NCI-H345 treated with DMSO at 0.1 percent for 48 hours (cell line): ENCODE results near the gene NLRP6.

ENCODE experiments used
- DNase-seq: peaks from one replicate; lab custom pipeline; 2025; ENCODE audit not compliant: unreplicated experiment; lab: John Stamatoyannopoulos, UW

The NLRP6 gene

DNA sequence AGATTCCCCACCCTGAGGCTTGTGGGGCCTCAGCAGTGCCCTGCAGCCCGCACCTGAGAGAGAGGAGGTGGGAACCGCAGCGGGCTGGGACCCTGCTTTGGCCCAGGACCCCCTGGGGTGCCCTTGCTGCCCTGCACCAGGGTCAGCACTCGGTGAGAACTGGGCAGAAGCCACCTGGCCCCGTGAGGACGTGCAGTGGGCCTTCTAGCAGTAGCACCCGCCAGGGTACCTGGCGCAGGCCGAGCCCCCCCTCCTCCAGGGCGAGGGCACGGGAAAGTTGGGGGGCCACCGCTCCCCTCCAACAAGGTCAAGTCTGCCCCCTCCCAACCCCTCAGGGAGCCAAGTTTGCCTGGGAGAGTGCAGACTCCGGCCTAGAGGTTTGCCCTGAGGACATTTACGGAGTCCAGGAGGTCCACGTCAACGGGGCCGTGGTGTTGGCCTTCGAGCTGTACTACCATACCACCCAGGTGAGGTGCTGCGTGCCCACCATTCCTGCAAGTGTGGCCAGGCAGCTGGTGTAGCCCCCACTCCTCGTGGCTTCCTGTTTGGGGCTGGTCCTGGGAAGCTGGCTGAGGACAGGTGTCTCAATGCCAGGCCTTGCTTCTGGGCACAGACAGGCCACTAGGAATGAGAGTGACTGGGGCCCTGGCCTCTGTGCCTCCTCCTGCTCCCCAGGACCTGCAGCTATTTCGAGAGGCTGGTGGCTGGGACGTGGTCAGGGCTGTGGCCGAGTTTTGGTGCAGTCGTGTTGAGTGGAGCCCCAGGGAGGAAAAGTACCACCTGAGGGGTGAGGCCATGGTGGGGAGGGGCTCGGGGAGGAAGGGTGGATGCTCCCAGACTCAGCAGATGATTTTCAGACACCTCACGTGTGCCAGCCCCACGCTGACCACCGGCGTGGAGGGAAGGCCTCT lies 14.3 kb downstream of the NLRP6 start:
- no peak for DNase-seq

GRCh38 chr11:293271-293851 lies 15.2 kb downstream of the NLRP6 start:
- DNase-seq = no peak

DNA sequence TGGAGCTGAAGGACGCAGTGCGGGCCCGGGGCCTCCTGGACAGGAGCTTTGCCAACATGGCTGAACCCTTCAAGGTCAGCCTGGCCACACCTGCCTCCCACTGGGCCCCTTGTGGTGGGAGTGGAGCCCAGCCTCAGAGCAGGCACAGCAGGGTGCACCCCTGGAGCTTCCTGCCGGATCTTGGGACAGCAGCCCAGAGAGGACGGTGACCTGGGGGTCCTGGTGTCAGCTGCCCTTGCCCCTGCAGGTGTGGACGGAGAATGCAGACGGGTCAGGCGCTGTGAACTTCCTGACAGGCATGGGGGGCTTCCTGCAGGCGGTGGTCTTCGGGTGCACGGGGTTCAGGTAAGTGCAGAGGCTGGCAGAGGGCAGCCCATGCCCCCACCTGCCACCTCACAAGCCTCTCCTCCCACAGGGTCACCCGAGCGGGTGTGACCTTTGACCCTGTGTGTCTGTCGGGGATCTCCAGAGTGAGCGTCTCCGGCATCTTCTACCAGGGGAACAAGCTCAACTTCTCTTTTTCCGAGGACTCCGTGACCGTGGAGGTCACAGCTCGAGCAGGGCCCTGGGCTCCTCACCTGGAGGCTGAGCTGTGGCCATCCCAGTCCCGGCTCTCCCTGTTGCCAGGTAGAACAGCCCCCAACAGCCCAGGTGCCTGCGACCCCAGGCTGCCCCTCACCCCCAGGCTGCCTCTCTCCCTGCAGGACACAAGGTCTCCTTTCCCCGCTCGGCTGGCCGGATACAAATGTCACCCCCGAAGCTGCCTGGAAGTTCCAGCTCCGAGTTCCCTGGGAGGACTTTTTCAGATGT lies 15.8 kb downstream of the NLRP6 start:
- DNase-seq = no peak

- no peak for DNase-seq
These were observed 16.6 kb downstream of the NLRP6 start for GRCh38 chr11:294780-295179.

DNA sequence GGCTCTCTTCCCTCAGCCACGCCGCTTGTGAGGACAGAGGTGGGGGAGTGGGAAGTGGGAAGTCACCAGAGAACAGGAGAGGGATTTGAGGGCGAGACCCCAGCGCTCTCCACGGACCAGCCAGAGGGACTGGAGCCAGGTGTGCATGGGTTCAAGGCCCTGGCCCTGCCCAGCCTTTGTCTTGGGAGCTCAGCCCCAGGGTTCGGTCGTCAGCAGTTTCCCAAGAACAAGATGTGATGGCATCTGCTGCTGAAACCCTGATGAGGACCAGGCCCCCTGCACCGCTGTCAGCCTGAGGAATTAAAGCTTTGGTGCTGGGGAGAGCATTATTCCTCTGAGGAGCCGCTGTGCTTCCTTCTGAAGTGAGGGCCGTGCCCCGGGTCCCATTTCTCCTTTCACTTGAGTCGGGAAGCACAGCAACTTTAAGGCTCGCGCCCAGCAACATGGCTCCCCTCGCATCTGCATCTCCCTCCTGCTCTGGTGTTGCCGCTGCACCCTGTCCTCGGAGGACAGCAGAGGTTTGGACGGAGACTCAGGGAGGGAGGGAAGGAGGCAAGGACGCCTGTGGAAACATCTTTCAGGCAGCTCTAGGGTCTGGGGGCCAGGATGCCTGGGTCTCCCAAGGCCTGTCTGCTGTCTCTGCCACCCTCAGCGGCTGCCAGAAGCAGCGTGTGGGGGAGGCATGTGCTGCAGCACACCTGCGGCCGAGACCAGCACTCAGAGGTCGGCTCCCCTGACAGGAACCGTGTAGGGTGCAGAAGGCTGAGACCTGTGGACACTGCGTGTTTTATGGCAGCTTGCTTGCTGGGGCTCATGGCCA lies 17.4 kb downstream of the NLRP6 start:
- no peak for DNase-seq

- no peak for DNase-seq
These were observed 18.2 kb downstream of the NLRP6 start for GRCh38 chr11:296171-297050.

DNA sequence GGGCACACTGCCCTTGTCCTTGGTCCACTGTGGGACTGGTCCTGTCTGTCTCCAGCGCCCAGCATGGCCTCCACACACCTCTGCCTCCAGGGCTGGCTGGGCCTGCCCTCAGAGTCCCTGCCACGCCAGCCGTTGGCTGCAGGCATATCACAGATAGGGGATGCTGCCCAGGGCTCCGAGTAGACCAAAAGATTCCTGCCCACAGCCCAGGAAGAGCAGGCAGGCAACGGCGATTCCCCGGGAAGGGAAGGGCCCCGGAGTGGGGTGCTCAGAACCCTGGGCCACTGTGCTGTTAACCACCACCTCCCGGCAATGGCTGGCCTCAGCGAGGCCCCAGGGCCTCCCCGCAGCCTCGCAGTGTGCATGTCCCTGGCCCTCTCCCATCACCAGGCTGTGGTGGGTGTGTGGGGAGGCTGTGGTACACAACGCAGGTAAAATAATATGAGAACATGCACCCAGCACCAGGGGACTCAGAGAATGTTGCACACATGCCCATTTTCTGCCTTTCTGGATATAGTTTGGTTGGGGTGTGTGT lies 18.9 kb downstream of the NLRP6 start:
- no peak for DNase-seq

GRCh38 chr11:297586-298405 lies 19.6 kb downstream of the NLRP6 start:
- no peak for DNase-seq

- DNase-seq = no peak
These were observed 20.3 kb downstream of the NLRP6 start for GRCh38 chr11:298406-299065.

GRCh38 chr11:299081-299891 lies 21.1 kb downstream of the NLRP6 start, which contains the start of gene IFITM5:
IFITM5 (minus strand) TSS chr11:299526; CDS start chr11:299490, 36 bp downstream.
- DNase-seq = no peak

- no peak for DNase-seq
These were observed 21.9 kb downstream of the NLRP6 start for GRCh38 chr11:299951-300735.

DNA sequence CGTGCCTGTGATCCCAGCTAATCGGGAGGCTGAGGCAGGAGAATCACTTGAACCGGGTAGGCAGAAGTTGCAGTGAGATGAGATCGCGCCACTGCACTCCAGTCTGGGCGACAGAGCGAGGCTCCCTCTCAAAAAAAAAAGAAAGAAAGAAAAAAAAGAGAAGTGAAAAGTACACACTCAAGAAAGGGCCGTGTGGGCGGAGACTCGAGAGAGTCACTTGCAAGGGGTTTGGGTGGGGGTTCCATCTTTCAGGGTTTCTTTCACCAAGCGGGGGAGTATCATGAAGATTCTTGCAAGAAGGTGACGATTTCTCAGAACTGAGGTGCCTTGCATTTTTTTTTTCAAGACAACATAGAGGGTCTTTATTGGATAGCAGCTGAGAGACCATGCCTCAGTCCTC lies 25.2 kb downstream of the NLRP6 start:
- DNase-seq = no peak

DNA sequence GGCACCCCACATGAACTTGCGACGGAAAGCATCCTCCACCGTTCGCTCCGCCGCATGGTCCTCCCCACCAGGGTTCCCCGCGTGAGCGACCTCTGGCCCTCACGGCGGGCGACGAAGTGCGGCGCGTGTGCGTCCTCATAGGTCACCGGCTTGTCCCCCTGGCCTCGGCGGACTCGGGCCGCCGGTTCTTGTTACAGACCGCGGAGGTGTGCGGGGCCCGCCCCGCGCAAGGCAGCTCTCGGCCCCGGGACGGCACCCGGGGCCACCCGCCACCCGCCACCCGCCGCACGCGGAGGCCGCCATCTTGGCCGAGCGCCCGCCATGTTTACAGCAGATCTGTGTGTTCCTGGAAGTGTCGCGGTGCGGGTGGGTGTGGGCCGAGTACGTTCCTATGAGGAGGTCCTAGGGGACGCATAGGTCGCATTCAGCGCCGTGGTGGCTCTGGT lies 25.9 kb downstream of the NLRP6 start:
- no peak for DNase-seq

GRCh38 chr11:304915-305843 lies 27.0 kb downstream of the NLRP6 start:
- no peak for DNase-seq

DNA sequence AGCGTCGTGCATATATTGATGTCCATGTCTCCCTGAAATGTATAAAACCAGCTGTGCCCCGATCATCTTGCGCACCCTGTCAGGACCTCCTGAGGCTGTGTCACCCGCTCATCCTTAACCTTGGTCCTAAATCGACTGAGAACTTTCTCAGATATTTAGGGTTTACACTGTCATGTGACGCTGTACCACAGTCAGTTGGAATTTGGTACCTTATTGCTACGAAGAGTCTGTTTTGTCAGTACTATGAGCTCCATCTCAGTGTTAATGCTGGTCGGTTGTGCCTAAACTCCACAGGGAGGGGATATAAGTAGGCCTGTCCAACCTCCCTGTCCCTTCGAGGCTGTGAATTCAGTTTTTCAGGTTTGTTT lies 27.6 kb downstream of the NLRP6 start:
- no peak for DNase-seq
